Mesenchymal stem cell (in vitro differentiated cells and primary cell): ENCODE measurements around the gene DIAPH2.

Experiments
- DNase-seq: peaks from one replicate; pipeline ENCODE4 v3.0.0-alpha.2; 2013
- H2AFZ ChIP-seq: one replicate; pipeline ENCODE4 v1.6.1; 2013; ENCODE audit warnings: low read depth, mild to moderate bottlenecking, control low read depth, inconsistent platforms, low read length, moderate library complexity
- H2AK5ac ChIP-seq: 2 replicates; pipeline ENCODE4 v1.6.1; 2013; ENCODE audit warnings: low read length, moderate library complexity, mild to moderate bottlenecking, inconsistent platforms; ENCODE audit not compliant: severe bottlenecking
- H2BK120ac ChIP-seq: one replicate; pipeline ENCODE4 v1.6.1; 2013; ENCODE audit warnings: low read depth, mild to moderate bottlenecking, inconsistent platforms, low read length, moderate library complexity
- H2BK12ac ChIP-seq, 2 experiments: one replicate each; pipeline ENCODE4 v1.6.1; 2013; ENCODE audit warnings: inconsistent platforms in 2 of 2, low read length in 2 of 2, mild to moderate bottlenecking in 2 of 2, moderate library complexity in 2 of 2, control low read depth in 1 of 2
- H2BK15ac ChIP-seq: one replicate; pipeline ENCODE4 v1.6.1; 2013; ENCODE audit warnings: mild to moderate bottlenecking, low read depth, inconsistent platforms; ENCODE audit not compliant: poor library complexity, severe bottlenecking
- H2BK5ac ChIP-seq: 2 replicates; pipeline ENCODE4 v1.6.1; 2013; ENCODE audit warnings: low read depth, mild to moderate bottlenecking, low read length, control low read depth, inconsistent platforms; ENCODE audit not compliant: poor library complexity, severe bottlenecking
- H3K14ac ChIP-seq, 2 experiments: one replicate each; pipeline ENCODE4 v1.6.1; 2013; ENCODE audit warnings: inconsistent platforms in 2 of 2, low read length in 2 of 2, control low read depth in 1 of 2, mild to moderate bottlenecking in 1 of 2, moderate library complexity in 1 of 2
- H3K18ac ChIP-seq, 2 experiments: one replicate each; pipeline ENCODE4 v1.6.1; 2013; ENCODE audit warnings: inconsistent platforms in 2 of 2, low read length in 2 of 2, control low read depth in 1 of 2, low read depth in 1 of 2, mild to moderate bottlenecking in 1 of 2
- H3K23ac ChIP-seq, 2 experiments: one replicate each; pipeline ENCODE4 v1.6.1; 2013; ENCODE audit warnings: inconsistent platforms in 2 of 2, low read length in 2 of 2, mild to moderate bottlenecking in 2 of 2, moderate library complexity in 2 of 2, control low read depth in 1 of 2
- H3K27ac ChIP-seq: 2 replicates; pipeline ENCODE4 v1.5.1; 2013; ENCODE audit warnings: mild to moderate bottlenecking, moderate library complexity, low read length, control low read depth, inconsistent platforms; ENCODE audit not compliant: poor library complexity, severe bottlenecking
- H3K27me3 ChIP-seq, 2 experiments: 2 replicates each; pipeline versions ENCODE4 v1.6.1 to v1.7.0; 2013; ENCODE audit warnings: low read length in 2 of 2, mild to moderate bottlenecking in 2 of 2, moderate library complexity in 2 of 2, control low read depth in 1 of 2, inconsistent platforms in 1 of 2; ENCODE audit not compliant: control insufficient read depth in 1 of 2, insufficient read depth in 1 of 2
- H3K36me3 ChIP-seq, 2 experiments: 2 replicates each; pipeline versions ENCODE4 v1.6.1 to v1.7.0; 2013; ENCODE audit warnings: low read length in 2 of 2, control low read depth in 1 of 2, inconsistent platforms in 1 of 2, low read depth in 1 of 2, mild to moderate bottlenecking in 1 of 2; ENCODE audit not compliant: insufficient read depth in 2 of 2, control insufficient read depth in 1 of 2
- H3K4ac ChIP-seq, 2 experiments: one replicate each; pipeline ENCODE4 v1.6.1; 2013; ENCODE audit warnings: inconsistent platforms in 2 of 2, low read length in 2 of 2, mild to moderate bottlenecking in 2 of 2, moderate library complexity in 2 of 2, control low read depth in 1 of 2, low read depth in 1 of 2
- H3K4me1 ChIP-seq: 2 replicates; pipeline ENCODE4 v1.6.1; 2013; ENCODE audit warnings: low read depth, low read length, control low read depth; ENCODE audit not compliant: control insufficient read depth, insufficient read depth
- H3K4me2 ChIP-seq: 2 replicates; pipeline ENCODE4 v1.6.1; 2013; ENCODE audit warnings: low read length, mild to moderate bottlenecking, inconsistent platforms; ENCODE audit not compliant: poor library complexity, severe bottlenecking
- H3K4me3 ChIP-seq, 2 experiments: 2 replicates each; pipeline versions ENCODE4 v1.5.1 to v1.7.0; 2013; ENCODE audit warnings: low read length in 2 of 2, mild to moderate bottlenecking in 2 of 2, control low read depth in 1 of 2, low read depth in 1 of 2; ENCODE audit not compliant: insufficient read depth in 1 of 2
- H3K79me1 ChIP-seq: replicated peaks from 2 replicates; pipeline ENCODE4 v1.6.1; 2013; ENCODE audit warnings: mild to moderate bottlenecking, control low read depth, low read length, inconsistent platforms; ENCODE audit not compliant: poor library complexity, severe bottlenecking
- H3K9ac ChIP-seq: 2 replicates; pipeline ENCODE4 v1.7.0; 2013; ENCODE audit warnings: mild to moderate bottlenecking, low read length, moderate library complexity
- H3K9me3 ChIP-seq: 2 replicates; pipeline ENCODE4 v1.7.0; 2013; ENCODE audit warnings: mild to moderate bottlenecking, low read length; ENCODE audit not compliant: control insufficient read depth
- H4K8ac ChIP-seq: one replicate; pipeline ENCODE4 v1.6.1; 2013; ENCODE audit warnings: inconsistent platforms, mild to moderate bottlenecking, low read length, moderate library complexity
- H4K91ac ChIP-seq: one replicate; pipeline ENCODE4 v1.6.1; 2013; ENCODE audit warnings: mild to moderate bottlenecking, low read length, inconsistent platforms
- WGBS: methylation state at CpG from one replicate; pipeline ENCODE4 v1.1.7; 2013; ENCODE audit warnings: mixed read lengths; 5-methylcytosine and 5-hydroxymethylcytosine counted together

DIAPH2 gene

GRCh38 chrX:97553833-97554232 lies 869.2 kb downstream of the DIAPH2 start:
- Histone ChIP-seq H2AK5ac (no peak overlapping the region), H2BK15ac (no peak overlapping the region), H3K4me3 (no peak overlapping the region), H2BK5ac (no peak overlapping the region), H2BK120ac (no peak overlapping the region), H3K23ac (no peak overlapping the region), H3K9ac (no peak overlapping the region), H3K18ac (no peak overlapping the region), H4K8ac (no peak overlapping the region), H3K4me2 (no peak overlapping the region), H3K27ac (no peak overlapping the region), H3K36me3 (no peaks in the 10 kb centered on the region), H3K9me3 (no peaks in the 10 kb centered on the region), H4K91ac (no peak overlapping the region), H2AFZ (no peak overlapping the region), H2BK12ac (no peak overlapping the region), H3K4me1 (no peaks in the 10 kb centered on the region), H3K27me3 (no peaks in the 10 kb centered on the region), H3K14ac (no peak overlapping the region), H3K4ac (no peak overlapping the region), H3K79me1 (no peaks in the 10 kb centered on the region)
- DNase-seq = no peak
- no CpG with 5 or more reads among the region's 2 CpGs for WGBS

GRCh38 chrX:97556359-97556758 lies 871.7 kb downstream of the DIAPH2 start:
- Histone ChIP-seq H3K4me2 (no peak overlapping the region), H2AK5ac (no peak overlapping the region), H3K4ac (no peak overlapping the region), H3K27ac (no peak overlapping the region), H3K27me3 (no peaks in the 10 kb centered on the region), H2BK15ac (no peak overlapping the region), H3K4me1 (no peaks in the 10 kb centered on the region), H2AFZ (no peak overlapping the region), H3K9me3 (no peaks in the 10 kb centered on the region), H2BK12ac (no peak overlapping the region), H2BK120ac (no peak overlapping the region), H3K79me1 (no peaks in the 10 kb centered on the region), H3K23ac (no peak overlapping the region), H3K4me3 (no peak overlapping the region), H2BK5ac (no peak overlapping the region), H3K14ac (no peak overlapping the region), H4K91ac (no peak overlapping the region), H3K9ac (no peak overlapping the region), H3K36me3 (no peaks in the 10 kb centered on the region), H3K18ac (no peak overlapping the region), H4K8ac (no peak overlapping the region)
- 100% methylated on average over 1 of the region's 3 CpGs for WGBS
- DNase-seq = no peak

GRCh38 chrX:97563531-97564133 lies 879.0 kb downstream of the DIAPH2 start:
- Histone ChIP-seq H2BK120ac (no peak overlapping the region), H2AK5ac (no peak overlapping the region), H3K4ac (no peak overlapping the region), H2BK12ac (no peak overlapping the region), H3K23ac (no peak overlapping the region), H2BK5ac (no peak overlapping the region), H3K27me3 (no peaks in the 10 kb centered on the region), H3K4me2 (no peak overlapping the region), H3K9me3 (no peaks in the 10 kb centered on the region), H4K91ac (no peak overlapping the region), H2BK15ac (no peak overlapping the region), H3K4me1 (no peaks in the 10 kb centered on the region), H3K9ac (peak overlapping the region; percentile 88), H3K14ac (no peak overlapping the region), H3K36me3 (no peaks in the 10 kb centered on the region), H3K79me1 (no peaks in the 10 kb centered on the region), H3K18ac (no peak overlapping the region), H3K27ac (peak overlapping the region; percentile 43), H2AFZ (no peak overlapping the region), H4K8ac (no peak overlapping the region), H3K4me3 (peak overlapping the region in 1 of 2 experiments; percentile 71)
- WGBS = 42% methylated on average over 4 of the region's 4 CpGs
- peak; percentile 72 for DNase-seq

GRCh38 chrX:97564496-97564895 lies 879.9 kb downstream of the DIAPH2 start:
- no CpG with 5 or more reads among the region's 2 CpGs for WGBS

More at GRCh38 chrX:97564496-97564895, 879.9 kb downstream of the DIAPH2 start:
- Histone ChIP-seq H2AK5ac (no peak overlapping the region), H2BK15ac (no peak overlapping the region), H4K91ac (no peak overlapping the region), H3K14ac (no peak overlapping the region), H3K9me3 (no peaks in the 10 kb centered on the region), H3K9ac (no peak overlapping the region), H2AFZ (no peak overlapping the region), H3K23ac (no peak overlapping the region), H3K27ac (no peak overlapping the region), H3K36me3 (no peaks in the 10 kb centered on the region), H3K4me2 (no peak overlapping the region), H3K27me3 (no peaks in the 10 kb centered on the region), H3K4me3 (no peak overlapping the region), H2BK12ac (no peak overlapping the region), H2BK5ac (no peak overlapping the region), H3K4ac (no peak overlapping the region), H3K4me1 (no peaks in the 10 kb centered on the region), H4K8ac (no peak overlapping the region), H2BK120ac (no peak overlapping the region), H3K18ac (no peak overlapping the region), H3K79me1 (no peaks in the 10 kb centered on the region)
- peak; percentile 10 for DNase-seq
